ENCODE measurements around the gene DPP8. TPM values are rescaled to one million over a fixed set of nuclear protein-coding genes. Genes with fewer than 3 reads are reported as not detected.

The DPP8 gene
- total and polyA plus RNA-seq, 2 donors (not counting 3 experiments of a cell fraction or from before 2014, with no cell fraction given): 12.1 to 35.3 TPM

GRCh38 chr15:65400760-65401610 is 116.5 kb downstream of the DPP8 start:
- no peak overlapping the region for H2AFZ ChIP-seq (ENCODE audit: low read depth, low read length)
- H3K27ac ChIP-seq (ENCODE audit: insufficient read depth, low read depth, low read length): no peak overlapping the region
- H3K27me3 ChIP-seq (ENCODE audit: control insufficient read depth in 2 of 2, insufficient read depth in 2 of 2, low read length in 2 of 2): peaks cover 27 to 28% of the 10 kb centered on the region in 2 experiments
- no peak overlapping the region for H3K4me3 ChIP-seq (replicated peaks in 1 of 3; ENCODE audit: insufficient read depth in 1 of 3, low read depth in 1 of 3, low read length in 3 of 3)
- no peak overlapping the region for H3K9ac ChIP-seq (replicated peaks; ENCODE audit: extremely low read depth, insufficient read depth, low read length)
- no peak overlapping the region for H3K4me2 ChIP-seq (ENCODE audit: insufficient read depth, low read length)
- dilution Hi-C loops (cut with MboI; ENCODE audit: extremely low pct_ligation_motif_present, low sequenced_read_pairs): no loop called here
- H3K9me1 ChIP-seq (replicated peaks; ENCODE audit: control insufficient read depth, extremely low read depth, insufficient read depth, low read length): no peaks in the 10 kb centered on the region
- TF ChIP-seq, protein P1, sequence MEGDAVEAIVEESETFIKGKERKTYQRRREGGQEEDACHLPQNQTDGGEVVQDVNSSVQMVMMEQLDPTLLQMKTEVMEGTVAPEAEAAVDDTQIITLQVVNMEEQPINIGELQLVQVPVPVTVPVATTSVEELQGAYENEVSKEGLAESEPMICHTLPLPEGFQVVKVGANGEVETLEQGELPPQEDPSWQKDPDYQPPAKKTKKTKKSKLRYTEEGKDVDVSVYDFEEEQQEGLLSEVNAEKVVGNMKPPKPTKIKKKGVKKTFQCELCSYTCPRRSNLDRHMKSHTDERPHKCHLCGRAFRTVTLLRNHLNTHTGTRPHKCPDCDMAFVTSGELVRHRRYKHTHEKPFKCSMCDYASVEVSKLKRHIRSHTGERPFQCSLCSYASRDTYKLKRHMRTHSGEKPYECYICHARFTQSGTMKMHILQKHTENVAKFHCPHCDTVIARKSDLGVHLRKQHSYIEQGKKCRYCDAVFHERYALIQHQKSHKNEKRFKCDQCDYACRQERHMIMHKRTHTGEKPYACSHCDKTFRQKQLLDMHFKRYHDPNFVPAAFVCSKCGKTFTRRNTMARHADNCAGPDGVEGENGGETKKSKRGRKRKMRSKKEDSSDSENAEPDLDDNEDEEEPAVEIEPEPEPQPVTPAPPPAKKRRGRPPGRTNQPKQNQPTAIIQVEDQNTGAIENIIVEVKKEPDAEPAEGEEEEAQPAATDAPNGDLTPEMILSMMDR (IDR thresholded peaks at IDR 0.05; ENCODE audit: extremely low read depth in 1 of 2, insufficient read depth in 1 of 2, low read depth in 1 of 2, low read length in 2 of 2): peak; percentile 71 to 95
- TF ChIP-seq GATA2 (IDR thresholded peaks at IDR 0.05; ENCODE audit: insufficient read depth, insufficient read length, low read depth, low read length): no peak
- FAIRE-seq (peak; percentile 83), DNase-seq (ENCODE audit: low read depth, low spot score) (peak; percentile 75)
- BruUV-seq (replicated peaks): no TSS peak
- ChIA-PET CTCF (interaction anchor here (0.5 to 3.9 kb wide), 34 partner anchors 9 to 481 kb away, joined by 3 to 94 read pairs (median 4); partner anchors contain the start of genes IGDCC4 and RNU5B-1), POLR2A (no interaction called here)
- H3K4me1 ChIP-seq (ENCODE audit: control insufficient read depth, extremely low read depth, insufficient read depth, low read length): no peaks in the 10 kb centered on the region
- no peaks in the 10 kb centered on the region for H3K79me2 ChIP-seq (ENCODE audit: control insufficient read depth, insufficient read depth, low read length)
- H3K36me3 ChIP-seq (ENCODE audit: control insufficient read depth in 2 of 2, extremely low read depth in 1 of 2, insufficient read depth in 2 of 2, low read length in 2 of 2): no peaks in the 10 kb centered on the region
- no peaks in the 10 kb centered on the region for H3K9me3 ChIP-seq (replicated peaks; ENCODE audit: control insufficient read depth, insufficient read depth, low read length)
- H4K20me1 ChIP-seq (replicated peaks; ENCODE audit: control insufficient read depth, extremely low read depth, insufficient read depth, low read length): no peaks in the 10 kb centered on the region
- intact Hi-C loops (cut with micrococcal nuclease): loop anchor here (1.0 kb wide), 2 partner anchors 16 to 83 kb away; no protein-coding TSS in a partner anchor

GRCh38 chr15:65399997-65400396 is 117.5 kb downstream of the DPP8 start:
- no peak for TF ChIP-seq MAX (IDR thresholded peaks at IDR 0.05; ENCODE audit: insufficient read depth, insufficient read length)
- TF ChIP-seq MYC (IDR thresholded peaks at IDR 0.05; ENCODE audit: low read depth, low read length): no peak
- TF ChIP-seq FOS (IDR thresholded peaks at IDR 0.05; ENCODE audit: borderline replicate concordance, insufficient read depth, low read length): no peak
- TF ChIP-seq GATA2 (IDR thresholded peaks at IDR 0.05; ENCODE audit: insufficient read depth, insufficient read length, low read depth, low read length): no peak
- no peak for TF ChIP-seq JUN (IDR thresholded peaks at IDR 0.05; ENCODE audit: borderline replicate concordance, insufficient read depth, insufficient read length, low read depth)
- TF ChIP-seq POLR2A (IDR thresholded peaks at IDR 0.05; ENCODE audit: low read depth, low read length): no peak
- TF ChIP-seq POLR2AphosphoS5 (IDR thresholded peaks at IDR 0.05; ENCODE audit: insufficient read depth, low read depth, low read length): no peak
- TF ChIP-seq, protein P1 (IDR thresholded peaks at IDR 0.05; ENCODE audit: extremely low read depth in 1 of 2, insufficient read depth in 1 of 2, low read depth in 1 of 2, low read length in 2 of 2): no peak
- no peak for TF ChIP-seq EZH2 (IDR thresholded peaks at IDR 0.05; ENCODE audit: borderline replicate concordance, low read depth, low read length, severe bottlenecking)
- DNase-seq (ENCODE audit: low read depth, low spot score): no peak
- Histone ChIP-seq H3K36me3 (ENCODE audit: control insufficient read depth in 2 of 2, extremely low read depth in 1 of 2, insufficient read depth in 2 of 2, low read length in 2 of 2) (no peaks in the 10 kb centered on the region), H3K4me3 (replicated peaks in 1 of 3; ENCODE audit: insufficient read depth in 1 of 3, low read depth in 1 of 3, low read length in 3 of 3) (no peak overlapping the region), H3K9me3 (replicated peaks; ENCODE audit: control insufficient read depth, insufficient read depth, low read length) (no peaks in the 10 kb centered on the region), H3K27me3 (ENCODE audit: control insufficient read depth in 2 of 2, insufficient read depth in 2 of 2, low read length in 2 of 2) (peaks cover 37% of the 10 kb centered on the region in 2 experiments), H3K4me2 (ENCODE audit: insufficient read depth, low read length) (no peak overlapping the region), H3K27ac (ENCODE audit: insufficient read depth, low read depth, low read length) (no peak overlapping the region), H3K79me2 (ENCODE audit: control insufficient read depth, insufficient read depth, low read length) (no peaks in the 10 kb centered on the region), H3K9ac (replicated peaks; ENCODE audit: extremely low read depth, insufficient read depth, low read length) (no peak overlapping the region), H3K4me1 (ENCODE audit: control insufficient read depth, extremely low read depth, insufficient read depth, low read length) (no peaks in the 10 kb centered on the region), H2AFZ (ENCODE audit: low read depth, low read length) (no peak overlapping the region), H4K20me1 (replicated peaks; ENCODE audit: control insufficient read depth, extremely low read depth, insufficient read depth, low read length) (no peaks in the 10 kb centered on the region), H3K9me1 (replicated peaks; ENCODE audit: control insufficient read depth, extremely low read depth, insufficient read depth, low read length) (no peaks in the 10 kb centered on the region)
- FAIRE-seq: no peak
- dilution Hi-C loops (cut with MboI; ENCODE audit: extremely low pct_ligation_motif_present, low sequenced_read_pairs): no loop called here
- POLR2A ChIA-PET: no interaction called here
- intact Hi-C loops (cut with micrococcal nuclease): loop anchor here (1.0 kb wide), 1 partner anchor 82 kb away; no protein-coding TSS in a partner anchor
- BruUV-seq (replicated peaks): no TSS peak
- CTCF ChIA-PET: interaction anchor here (0.8 to 3.9 kb wide), 27 partner anchors 8 to 125 kb away, joined by 3 to 94 read pairs (median 4); partner anchors contain the start of gene IGDCC4

Measured in endothelial cell of umbilical vein (primary cell).